HuH-7 (cell line): ENCODE results near the gene IFTAP.

Source experiments
- DNase-seq: peaks from one replicate; pipeline ENCODE4 v3.0.0; 2011; ENCODE audit warnings: low spot score

The IFTAP gene

GRCh38 chr11:36598051-36598450, 3.7 kb downstream of the IFTAP start, which contains the start of gene RAG2:
Gene RAG2 (minus strand): TSS chr11:36598236. CDS start chr11:36594168, 4,068 bp downstream.
- no peak for DNase-seq

GRCh38 chr11:36600180-36600579, 5.9 kb downstream of the IFTAP start:
- no peak for DNase-seq

- no peak for DNase-seq
Observed at GRCh38 chr11:36601155-36601554, 6.9 kb downstream of the IFTAP start.

- no peak for DNase-seq
Observed at GRCh38 chr11:36602135-36602534, 7.8 kb downstream of the IFTAP start.

GRCh38 chr11:36605221-36606216, 11.2 kb downstream of the IFTAP start:
- no peak for DNase-seq

GRCh38 chr11:36608491-36609199, 14.3 kb downstream of the IFTAP start:
- DNase-seq = no peak

GRCh38 chr11:36609383-36609782, 15.1 kb downstream of the IFTAP start:
- DNase-seq = no peak

GRCh38 chr11:36615826-36616225, 21.5 kb downstream of the IFTAP start:
- DNase-seq = no peak

GRCh38 chr11:36617543-36618362, 23.5 kb downstream of the IFTAP start:
- no peak for DNase-seq

- no peak for DNase-seq
Observed at GRCh38 chr11:36618363-36619047, 24.2 kb downstream of the IFTAP start.

GRCh38 chr11:36619502-36619901, 25.2 kb downstream of the IFTAP start:
- no peak for DNase-seq

GRCh38 chr11:36620246-36620645, 25.9 kb downstream of the IFTAP start:
- DNase-seq = no peak

GRCh38 chr11:36622431-36623136, 28.3 kb downstream of the IFTAP start:
- peak; percentile 5 for DNase-seq

- DNase-seq = no peak
Observed at GRCh38 chr11:36623494-36623893, 29.2 kb downstream of the IFTAP start.

GRCh38 chr11:36627006-36627405, 32.7 kb downstream of the IFTAP start:
- no peak for DNase-seq

GRCh38 chr11:36627471-36627870, 33.2 kb downstream of the IFTAP start:
- no peak for DNase-seq

- DNase-seq = no peak
Observed at GRCh38 chr11:36628141-36628540, 33.8 kb downstream of the IFTAP start.

GRCh38 chr11:36628765-36629244, 34.5 kb downstream of the IFTAP start:
- no peak for DNase-seq

- DNase-seq = no peak
Observed at GRCh38 chr11:36631774-36632173, 37.5 kb downstream of the IFTAP start.

- DNase-seq = no peak
Observed at GRCh38 chr11:36635066-36635862, 41.0 kb downstream of the IFTAP start.
